ENCODE data around the gene TNNI3K.

DNA sequence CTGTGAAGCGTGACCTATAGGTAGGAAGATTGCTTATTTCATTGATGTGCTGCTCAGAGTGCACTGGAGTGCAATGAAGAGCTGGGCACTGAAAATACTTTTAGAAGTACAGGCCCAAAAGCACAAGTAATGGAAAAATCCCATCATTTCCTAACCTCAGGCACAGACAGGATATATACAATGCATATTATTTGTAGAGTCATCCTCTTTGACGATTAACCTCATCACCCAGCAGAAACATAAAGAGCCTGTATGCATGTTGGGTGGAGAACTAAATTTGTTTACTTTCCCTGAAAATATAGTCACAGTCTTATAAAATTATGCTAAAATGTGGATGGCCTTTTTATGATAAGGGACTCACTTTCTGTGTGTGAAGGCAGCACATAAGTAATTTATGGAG, 98.1 kb downstream of the TNNI3K start:
- TF ChIP-seq, protein P1, sequence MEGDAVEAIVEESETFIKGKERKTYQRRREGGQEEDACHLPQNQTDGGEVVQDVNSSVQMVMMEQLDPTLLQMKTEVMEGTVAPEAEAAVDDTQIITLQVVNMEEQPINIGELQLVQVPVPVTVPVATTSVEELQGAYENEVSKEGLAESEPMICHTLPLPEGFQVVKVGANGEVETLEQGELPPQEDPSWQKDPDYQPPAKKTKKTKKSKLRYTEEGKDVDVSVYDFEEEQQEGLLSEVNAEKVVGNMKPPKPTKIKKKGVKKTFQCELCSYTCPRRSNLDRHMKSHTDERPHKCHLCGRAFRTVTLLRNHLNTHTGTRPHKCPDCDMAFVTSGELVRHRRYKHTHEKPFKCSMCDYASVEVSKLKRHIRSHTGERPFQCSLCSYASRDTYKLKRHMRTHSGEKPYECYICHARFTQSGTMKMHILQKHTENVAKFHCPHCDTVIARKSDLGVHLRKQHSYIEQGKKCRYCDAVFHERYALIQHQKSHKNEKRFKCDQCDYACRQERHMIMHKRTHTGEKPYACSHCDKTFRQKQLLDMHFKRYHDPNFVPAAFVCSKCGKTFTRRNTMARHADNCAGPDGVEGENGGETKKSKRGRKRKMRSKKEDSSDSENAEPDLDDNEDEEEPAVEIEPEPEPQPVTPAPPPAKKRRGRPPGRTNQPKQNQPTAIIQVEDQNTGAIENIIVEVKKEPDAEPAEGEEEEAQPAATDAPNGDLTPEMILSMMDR (IDR thresholded peaks at IDR 0.05): no peak
- no peak for TF ChIP-seq POLR2A (IDR thresholded peaks at IDR 0.05)
